K562 (cell line): ENCODE measurements around the gene KRI1. TPM values are rescaled to one million over a fixed set of nuclear protein-coding genes. Genes with fewer than 3 reads are reported as not detected.
A peak's percentile ranks its signal among the peaks of the same experiment; 100 is the strongest.

Experiments used
- ATAC-seq: fragments of 200-7000 bp; cut with Tn5 transposase; 3 replicates; pipeline ENCODE4 v1.9.1; 2020; ENCODE audit warnings: moderate library complexity
- BruUV-seq: library from RNA; stranded (reverse); fragments of 400-500 nt; replicated peaks from 2 replicates; lab custom pipeline; 2021; lab: Mats Ljungman, UMichigan
- CTCF ChIA-PET: fragments of 300-600 bp; formaldehyde crosslinking; extraction: SDS; loops from one replicate; lab custom pipeline; 2021; ENCODE audit warnings: low intra/inter-chr PET ratio; lab: Yijun Ruan, JAX
- POLR2A ChIA-PET: fragments of 300-600, 350-650 bp; sonication (Branson Sonifier 250); formaldehyde crosslinking; extraction: SDS; loops from one replicate; lab custom pipeline; 2021; ENCODE audit warnings: antibody characterized with exemption, inconsistent platforms; lab: Yijun Ruan, JAX
- DNase-seq, 4 experiments: peaks; one replicate each; pipeline versions ENCODE4 v3.0.0 to v3.0.0-alpha.2; 2011 to 2018; ENCODE audit warnings: low spot score in 3 of 4, mixed read lengths in 3 of 4; ENCODE audit errors: extremely low read depth in 1 of 4
- FAIRE-seq: peaks from 2 replicates; lab custom pipeline; 2011; peaks lifted over from hg19 to GRCh38; lab: Jason Lieb, UNC
- H2AFZ ChIP-seq: 2 replicates; pipeline ENCODE4 v1.6.0; 2011; ENCODE audit warnings: low read depth, low read length, control low read depth, inconsistent platforms
- H3K27ac ChIP-seq: fragments of 200-600 bp; 3 replicates; pipeline ENCODE4 v1.8.0; 2011; ENCODE audit warnings: low read depth, mild to moderate bottlenecking, control low read depth, inconsistent platforms, low read length, moderate library complexity, mixed read lengths; ENCODE audit errors: extremely low read depth
- H3K27me3 ChIP-seq, 2 experiments: fragments of 300-600 bp in 1 of 2; 2 replicates in 1 of 2; 3 replicates in 1 of 2; pipeline versions ENCODE4 v1.6.0 to v1.8.0; 2011; ENCODE audit warnings: inconsistent platforms in 2 of 2, low read length in 2 of 2, mild to moderate bottlenecking in 1 of 2, mixed read lengths in 1 of 2, moderate library complexity in 1 of 2; ENCODE audit not compliant: control insufficient read depth in 2 of 2, insufficient read depth in 2 of 2
- H3K36me3 ChIP-seq: fragments of 300-600 bp; 3 replicates; pipeline ENCODE4 v1.8.0; 2011; ENCODE audit warnings: mild to moderate bottlenecking, low read length, inconsistent platforms; ENCODE audit not compliant: control insufficient read depth, insufficient read depth
- H3K4me1 ChIP-seq, 2 experiments: fragments of 200-600 bp in 1 of 2; replicated peaks in 1 of 2; 2 replicates in 1 of 2; 3 replicates in 1 of 2; pipeline versions ENCODE4 v1.5.1 to v1.8.0; 2011; ENCODE audit warnings: inconsistent platforms in 2 of 2, low read length in 2 of 2, mild to moderate bottlenecking in 1 of 2, mixed read lengths in 1 of 2, moderate library complexity in 1 of 2; ENCODE audit not compliant: control insufficient read depth in 2 of 2, insufficient read depth in 2 of 2
- H3K4me2 ChIP-seq: 2 replicates; pipeline ENCODE4 v1.6.1; 2011; ENCODE audit warnings: low read length, control low read depth, inconsistent platforms, mixed read lengths; ENCODE audit not compliant: insufficient read depth
- H3K4me3 ChIP-seq: fragments of 200-600 bp; sonication (generic), shearing (Covaris generic); 2 replicates; pipeline ENCODE4 v1.5.1; 2016; ENCODE audit warnings: control low read depth, inconsistent platforms
- H3K79me2 ChIP-seq: fragments of 200-600 bp; 3 replicates; pipeline ENCODE4 v1.8.0; 2011; ENCODE audit warnings: low read length, inconsistent platforms; ENCODE audit not compliant: control insufficient read depth, insufficient read depth
- H3K9ac ChIP-seq, 2 experiments: 2 replicates each; pipeline versions ENCODE4 v1.6.0 to v1.6.1; 2011; ENCODE audit warnings: low read depth in 2 of 2, low read length in 2 of 2, control low read depth in 1 of 2, inconsistent platforms in 1 of 2, mild to moderate bottlenecking in 1 of 2, mixed read lengths in 1 of 2; ENCODE audit not compliant: insufficient read depth in 1 of 2
- H3K9me1 ChIP-seq: one replicate; pipeline ENCODE4 v1.6.0; 2011; ENCODE audit warnings: inconsistent platforms, mild to moderate bottlenecking, low read length, moderate library complexity; ENCODE audit not compliant: control insufficient read depth, insufficient read depth
- H3K9me3 ChIP-seq: replicated peaks from 2 replicates; pipeline ENCODE4 v1.5.1; 2011; ENCODE audit warnings: low read depth, low read length, inconsistent platforms; ENCODE audit not compliant: control insufficient read depth, insufficient read depth
- H4K20me1 ChIP-seq: replicated peaks from 2 replicates; pipeline ENCODE4 v1.6.1; 2011; ENCODE audit warnings: low read length, inconsistent platforms, mixed read lengths; ENCODE audit not compliant: control insufficient read depth, insufficient read depth
- BCOR ChIP-seq: fragments of 450-650 bp; IDR thresholded peaks from 2 replicates; pipeline ENCODE4 v1.6.1; 2016
- FIP1L1 ChIP-seq: fragments of 200-400 bp; formaldehyde crosslinking; IDR thresholded peaks from 2 replicates; pipeline ENCODE4 v1.6.1; 2018; ENCODE audit warnings: mild to moderate bottlenecking, low read depth, low read length; ENCODE audit not compliant: poor library complexity, severe bottlenecking
- RBFOX2 ChIP-seq: fragments of 200-400 bp; formaldehyde crosslinking; IDR thresholded peaks from 2 replicates; pipeline ENCODE4 v1.6.1; 2017; ENCODE audit warnings: low read depth, mild to moderate bottlenecking, low read length, moderate library complexity
- ZFX ChIP-seq: sonication (generic); formaldehyde crosslinking; IDR thresholded peaks from 2 replicates; pipeline ENCODE4 v1.8.0; 2022; ENCODE audit warnings: mild to moderate bottlenecking, missing genetic modification reagents, moderate library complexity
- ZNF263 ChIP-seq: sonication (generic); formaldehyde crosslinking; IDR thresholded peaks from 2 replicates; pipeline ENCODE4 v1.8.0; 2022; ENCODE audit warnings: mild to moderate bottlenecking, missing genetic modification reagents, borderline replicate concordance
- WGBS: fragments of 100-300 bp; shearing (Covaris generic); methylation state at CpG from one replicate; pipeline ENCODE4 v1.1.6; 2016; ENCODE audit warnings: low coverage, mixed read lengths; ENCODE audit not compliant: insufficient coverage; ENCODE audit errors: missing lambda C conversion rate; 5-methylcytosine and 5-hydroxymethylcytosine counted together
- in situ Hi-C: fragments of 300-500 bp; cut with MboI; formaldehyde crosslinking; loops from 4 replicates; pipeline ENCODE4 v1.15.0; 2018; ENCODE audit warnings: inconsistent platforms, mixed read lengths
- intact Hi-C: fragments of 100-400 bp; cut with micrococcal nuclease; formaldehyde crosslinking; loops from 2 replicates; pipeline ENCODE4 v1.14.2; 2022
- polyA plus RNA-seq, 8 experiments: library from polyadenylated mRNA; depleted of rRNA in 4 of 8; stranded (reverse) in 5 of 8; unstranded in 3 of 8; fragments of >200 nt; fragmentation: Nextera tagmentation in 2 of 8; fragmentation: Illumina TruSeq in 1 of 8; extraction: Ambion mirVana in 2 of 8; extraction: Trizol in 1 of 8; gene quantifications; 2 replicates each; pipeline versions ENCODE4 v1.2.1 to v1.2.3, GENCODE V29; 2011 to 2014; ENCODE audit warnings: inconsistent platforms in 1 of 8, missing spikeins in 1 of 8
- total RNA-seq, 7 experiments: library from RNA; depleted of rRNA in 6 of 7; stranded (reverse); fragments of >200 nt in 6 of 7; fragmentation: Illumina TruSeq in 2 of 7; extraction: Trizol in 2 of 7; gene quantifications; 2 replicates each; pipeline versions ENCODE4 v1.2.1 to v1.2.3, GENCODE V29; 2011 to 2021; ENCODE audit warnings: low replicate concordance in 1 of 7

Gene KRI1
- total and polyA plus RNA-seq, 9 of the 15 experiments (the other 6 are each of a cell fraction or from before 2014, with no cell fraction given) = 1.1 to 50.7 (median 24.7) TPM

GRCh38 chr19:10517361-10517759 lies 48.5 kb downstream of the KRI1 start, which contains the start of gene S1PR5:
Gene S1PR5, minus strand, starts transcription at chr19:10517447. Its CDS starts 2,436 bp downstream, at chr19:10515011.
- peak; percentile 69 for ATAC-seq
- BruUV-seq = no TSS peak
- CTCF ChIA-PET = interaction anchor here (0.9 kb wide), 1 partner anchor 11 kb away, joined by 3 read pairs; no protein-coding TSS in a partner anchor
- peaks cover 19 to 48% of the 10 kb centered on the region in 2 experiments; a peak in 4 of 5 replicates for H3K4me1 ChIP-seq
- no peaks in the 10 kb centered on the region for H3K79me2 ChIP-seq
- peak within 1 kb of the TSS; percentile 49 for H3K4me2 ChIP-seq
- intact Hi-C loops (no loop called here), in situ Hi-C loops (no loop called here)
- H3K9ac ChIP-seq = peak within 1 kb of the TSS in 1 of 2 experiments; percentile 86; a peak in 3 of 4 replicates
- H3K4me3 ChIP-seq = peak within 1 kb of the TSS; percentile 30
- H3K9me3 ChIP-seq = no peaks in the 10 kb centered on the region
- H3K9me1 ChIP-seq = no peaks in the 10 kb centered on the region
- H3K27me3 ChIP-seq = peaks cover 0 to 16% of the 10 kb centered on the region in 2 experiments; a peak in 4 of 5 replicates
- peak within 1 kb of the TSS; percentile 69 for H2AFZ ChIP-seq
- no peaks in the 10 kb centered on the region; the same call in 1 of the 2 replicates for H4K20me1 ChIP-seq
- FAIRE-seq = no peak
- H3K27ac ChIP-seq = no peak within 1 kb of the TSS
- 25% methylated on average over 14 of the region's 39 CpGs for WGBS
- 0 out of 2 replicates have a peak, but pooled peaks have one; percentile 20 for TF ChIP-seq ZFX (CRISPR knock-in tag)
- TF ChIP-seq ZNF263 (CRISPR knock-in tag) = peak; percentile 84
- peak; percentile 30; the same call in 1 of the 2 replicates for TF ChIP-seq RBFOX2
- no peak for TF ChIP-seq BCOR
- TF ChIP-seq FIP1L1 = peak; percentile 13
- peak; percentile 34 to 70 (median 58) for DNase-seq
- POLR2A ChIA-PET = interaction anchor here (0.6 to 1.3 kb wide), 4 partner anchors 11 to 48 kb away, joined by 3 to 5 read pairs (median 4); no protein-coding TSS in a partner anchor
- H3K36me3 ChIP-seq = no peaks in the 10 kb centered on the region
